OCI-LY3 (cell line): ENCODE results near the gene GAS2L1.

ENCODE experiments used
- EZH2phosphoT487 ChIP-seq: fragments of 200-600 bp; shearing (Covaris generic); IDR thresholded peaks from 2 replicates; pipeline ENCODE4 v1.6.1; 2018; ENCODE audit warnings: antibody characterized with exemption, mixed run types, low read depth
- TF ChIP-seq, protein P1 (sequence below): fragments of 200-600, 300-600 bp; sonication (generic); IDR thresholded peaks from 2 replicates; pipeline ENCODE4 v1.5.1; 2014; ENCODE audit warnings: antibody characterized with exemption, low read length, low read depth

- TF ChIP-seq, protein P1, sequence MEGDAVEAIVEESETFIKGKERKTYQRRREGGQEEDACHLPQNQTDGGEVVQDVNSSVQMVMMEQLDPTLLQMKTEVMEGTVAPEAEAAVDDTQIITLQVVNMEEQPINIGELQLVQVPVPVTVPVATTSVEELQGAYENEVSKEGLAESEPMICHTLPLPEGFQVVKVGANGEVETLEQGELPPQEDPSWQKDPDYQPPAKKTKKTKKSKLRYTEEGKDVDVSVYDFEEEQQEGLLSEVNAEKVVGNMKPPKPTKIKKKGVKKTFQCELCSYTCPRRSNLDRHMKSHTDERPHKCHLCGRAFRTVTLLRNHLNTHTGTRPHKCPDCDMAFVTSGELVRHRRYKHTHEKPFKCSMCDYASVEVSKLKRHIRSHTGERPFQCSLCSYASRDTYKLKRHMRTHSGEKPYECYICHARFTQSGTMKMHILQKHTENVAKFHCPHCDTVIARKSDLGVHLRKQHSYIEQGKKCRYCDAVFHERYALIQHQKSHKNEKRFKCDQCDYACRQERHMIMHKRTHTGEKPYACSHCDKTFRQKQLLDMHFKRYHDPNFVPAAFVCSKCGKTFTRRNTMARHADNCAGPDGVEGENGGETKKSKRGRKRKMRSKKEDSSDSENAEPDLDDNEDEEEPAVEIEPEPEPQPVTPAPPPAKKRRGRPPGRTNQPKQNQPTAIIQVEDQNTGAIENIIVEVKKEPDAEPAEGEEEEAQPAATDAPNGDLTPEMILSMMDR = no peak
- no peak for TF ChIP-seq EZH2phosphoT487
Observed at GRCh38 chr22:29332886-29333496, 26.5 kb downstream of the GAS2L1 start.
